Astrocyte of the spinal cord (primary cell): Measurements from ENCODE around the gene MGAT5.

Experiments
- DNase-seq: peaks from one replicate; pipeline ENCODE4 v3.0.0; 2011; ENCODE audit warnings: low read depth, low spot score
- H3K4me3 ChIP-seq: 2 replicates; pipeline ENCODE4 v1.5.1; 2011; ENCODE audit warnings: low read depth, mild to moderate bottlenecking, low read length, moderate library complexity
- CTCF ChIP-seq: IDR thresholded peaks from 2 replicates; pipeline ENCODE4 v1.5.1; 2012; ENCODE audit warnings: low read depth, mild to moderate bottlenecking, low read length, inconsistent platforms
- in situ Hi-C: cut with HindIII; loops from 2 replicates; pipeline ENCODE4 v1.10.0; 2017; ENCODE audit warnings: low sequenced_read_pairs

Gene MGAT5

DNA sequence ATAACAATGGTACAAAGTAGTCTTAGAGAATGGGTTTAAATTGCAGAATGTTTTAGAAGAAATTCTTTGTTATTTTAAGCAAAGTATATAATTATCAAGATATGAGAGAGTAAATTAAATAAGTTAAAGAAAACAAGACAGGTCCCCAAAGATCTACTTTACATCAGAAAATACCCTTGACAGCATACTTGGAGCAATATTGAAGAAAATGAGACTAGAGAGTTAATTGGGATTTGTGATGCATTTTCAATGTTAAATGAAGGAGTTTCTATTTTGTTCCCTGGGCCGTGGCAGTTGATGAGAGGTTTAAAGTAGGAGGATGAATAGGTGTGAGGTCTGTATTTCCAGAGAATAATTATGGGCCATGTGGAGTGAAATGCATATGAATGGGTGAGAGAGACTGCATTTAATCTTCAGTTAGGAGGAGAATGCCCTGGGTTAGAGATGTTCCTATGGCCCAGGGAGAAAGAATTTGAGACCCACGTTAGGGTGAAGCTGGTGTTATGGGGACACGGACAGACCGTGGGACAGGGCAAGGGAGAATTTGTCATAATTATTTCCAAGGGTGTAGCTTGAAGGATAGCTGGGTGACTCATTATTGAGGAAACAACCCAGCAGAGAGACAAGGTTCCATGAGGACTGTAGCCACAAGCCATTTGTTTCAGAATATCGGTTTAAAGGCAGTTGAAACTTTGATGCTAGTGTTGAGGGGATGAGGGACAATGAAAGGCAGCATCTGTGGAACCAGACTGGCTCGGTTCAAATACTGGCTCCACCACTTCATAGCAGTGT lies 22.7 kb downstream of the MGAT5 start:
- no peak for TF ChIP-seq CTCF

DNA sequence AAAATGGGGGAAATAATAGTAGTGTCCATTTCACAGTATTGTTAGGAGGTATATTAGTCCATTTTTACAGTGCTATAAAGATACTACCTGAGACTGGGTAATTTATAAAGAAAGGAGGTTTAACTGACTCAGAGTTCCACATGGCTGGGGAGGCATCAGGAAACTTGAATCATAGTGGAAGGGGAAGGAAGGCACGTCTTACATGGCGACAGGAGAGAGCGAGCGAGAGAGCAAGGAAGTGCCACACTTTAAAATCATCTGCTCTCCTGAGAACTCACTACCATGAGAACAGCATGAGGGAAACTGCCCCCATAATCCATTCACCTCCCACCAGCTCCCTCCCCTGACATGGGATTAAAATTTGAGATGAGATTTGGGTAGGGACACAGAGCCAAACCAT lies 23.4 kb downstream of the MGAT5 start:
- TF ChIP-seq CTCF = no peak
- no peak overlapping the region for H3K4me3 ChIP-seq
- in situ Hi-C loops = no loop called here
- no peak for DNase-seq

More for the DNA sequence above, 22.7 kb downstream of the MGAT5 start:
- in situ Hi-C loops = no loop called here
- no peak for DNase-seq
- no peak overlapping the region for H3K4me3 ChIP-seq

DNA sequence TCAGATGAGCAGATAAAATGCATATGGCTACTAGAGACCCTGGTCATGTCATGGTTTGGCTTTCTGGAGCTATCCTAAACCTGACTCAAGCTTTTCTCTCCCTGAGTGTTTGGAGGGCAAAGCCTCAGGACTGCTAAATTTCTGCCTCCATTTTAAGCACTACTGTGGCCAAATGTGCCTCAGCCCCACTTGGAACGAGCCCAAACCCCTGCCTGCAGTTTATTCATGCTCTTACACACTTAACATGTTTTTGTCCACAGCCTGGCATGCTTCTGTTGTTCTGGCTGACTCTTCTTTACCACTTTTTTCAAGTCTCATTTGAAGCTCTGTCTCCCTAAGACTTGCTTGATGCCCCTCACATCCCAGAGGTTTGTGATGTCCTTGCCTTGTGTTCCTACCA lies 24.7 kb downstream of the MGAT5 start:
- no peak overlapping the region for H3K4me3 ChIP-seq
- no peak for DNase-seq
- in situ Hi-C loops = no loop called here
- TF ChIP-seq CTCF = no peak

DNA sequence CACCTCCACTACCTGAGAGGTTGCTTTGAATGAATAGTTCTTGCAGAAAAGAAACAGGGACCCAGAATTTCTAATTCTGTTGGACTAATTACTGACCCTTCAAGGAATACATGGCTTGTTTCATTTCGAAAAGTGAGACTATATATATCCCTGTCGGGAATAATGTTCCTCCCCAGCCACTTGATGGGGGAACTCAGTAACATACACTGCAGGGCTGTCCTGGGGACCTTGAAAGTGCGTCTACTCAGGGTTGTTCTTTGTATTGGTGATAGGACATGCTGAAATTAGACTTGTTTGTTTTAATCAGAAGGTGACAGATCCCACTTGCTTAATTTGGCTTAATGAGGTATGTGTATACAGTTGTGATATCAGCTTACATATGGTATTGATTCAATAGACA lies 25.5 kb downstream of the MGAT5 start:
- no peak overlapping the region for H3K4me3 ChIP-seq
- no peak for DNase-seq
- no peak for TF ChIP-seq CTCF
- in situ Hi-C loops = no loop called here

DNA sequence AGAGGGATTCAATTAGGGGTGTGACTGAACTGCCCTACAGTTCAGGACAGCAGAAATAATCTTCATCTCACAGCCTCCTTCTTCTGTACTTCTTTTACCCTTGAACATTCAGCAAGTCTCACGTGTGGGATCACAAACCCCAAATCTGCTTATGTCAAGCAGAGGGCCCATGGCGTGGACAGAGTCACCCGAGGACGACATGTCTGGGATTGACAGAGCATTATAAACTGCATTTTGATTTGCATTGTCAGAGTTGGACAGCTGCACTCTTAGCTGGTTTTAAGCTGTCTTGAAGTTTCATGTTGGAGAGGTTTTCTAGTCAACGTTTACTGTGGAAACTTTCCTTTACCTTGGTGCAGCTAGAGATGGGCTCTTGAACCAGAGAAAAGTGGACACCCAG lies 26.4 kb downstream of the MGAT5 start:
- no peak for DNase-seq
- in situ Hi-C loops = no loop called here
- H3K4me3 ChIP-seq = no peak overlapping the region
- TF ChIP-seq CTCF = no peak

- in situ Hi-C loops = no loop called here
- DNase-seq = no peak
- no peak for TF ChIP-seq CTCF
Measured at GRCh38 chr2:134280726-134281125, 26.9 kb downstream of the MGAT5 start.

More at GRCh38 chr2:134280726-134281125, 26.9 kb downstream of the MGAT5 start:
- H3K4me3 ChIP-seq = no peak overlapping the region
